SK-N-SH (cell line): ENCODE measurements around the gene LRMDA. TPM values are rescaled to one million over a fixed set of nuclear protein-coding genes. Genes with fewer than 3 reads are reported as not detected.

Experiments used
- CTCF ChIA-PET: fragments of 300-600, 350-600 bp; formaldehyde crosslinking; extraction: SDS; loops from one replicate; lab custom pipeline; 2021; lab: Yijun Ruan, JAX
- POLR2A ChIA-PET: fragments of 350-600 bp; sonication (Branson Sonifier 250); formaldehyde crosslinking; extraction: SDS; loops from one replicate; lab custom pipeline; 2020; ENCODE audit warnings: antibody characterized with exemption, inconsistent platforms; lab: Yijun Ruan, JAX
- DNase-seq: peaks from one replicate; pipeline ENCODE4 v3.0.0; 2012
- H2AFZ ChIP-seq: fragments of 200-600 bp; sonication (generic); 2 replicates; pipeline ENCODE4 v1.8.1; 2016; ENCODE audit warnings: antibody characterized with exemption, mild to moderate bottlenecking, low read depth
- H3F3A ChIP-seq: fragments of 200-600 bp; sonication (generic); replicated peaks from 2 replicates; pipeline ENCODE3; 2016; ENCODE audit warnings: antibody characterized with exemption, mild to moderate bottlenecking; ENCODE audit not compliant: insufficient read depth
- H3K27ac ChIP-seq, 2 experiments: fragments of 200-500 bp in 1 of 2; fragments of 200-600 bp in 1 of 2; sonication (Bioruptor generic) in 1 of 2; sonication (generic), shearing (Covaris generic) in 1 of 2; 2 replicates each; pipeline versions ENCODE4 v1.5.1 to v1.6.1; 2014 to 2016; ENCODE audit warnings: low read depth in 2 of 2, inconsistent platforms in 1 of 2, low read length in 1 of 2, mild to moderate bottlenecking in 1 of 2, mixed read lengths in 1 of 2
- H3K27me3 ChIP-seq: fragments of 200-600 bp; sonication (generic), shearing (Covaris generic); 2 replicates; pipeline ENCODE4 v1.6.1; 2016; ENCODE audit warnings: mixed run types; ENCODE audit not compliant: insufficient read depth
- H3K36me3 ChIP-seq, 2 experiments: fragments of 200-500 bp in 1 of 2; fragments of 200-600 bp in 1 of 2; sonication (Bioruptor generic) in 1 of 2; sonication (generic) in 1 of 2; replicated peaks in 1 of 2; 2 replicates each; pipeline versions ENCODE3 to v1.5.1; 2014 to 2016; ENCODE audit warnings: low read length in 1 of 2, mild to moderate bottlenecking in 1 of 2; ENCODE audit not compliant: insufficient read depth in 2 of 2, control insufficient read depth in 1 of 2
- H3K4me1 ChIP-seq, 2 experiments: fragments of 200-500 bp in 1 of 2; fragments of 200-600 bp in 1 of 2; sonication (Bioruptor generic) in 1 of 2; sonication (generic), shearing (Covaris generic) in 1 of 2; 2 replicates each; pipeline versions ENCODE4 v1.5.1 to v1.6.1; 2014 to 2016; ENCODE audit warnings: low read depth in 1 of 2, low read length in 1 of 2, mixed run types in 1 of 2; ENCODE audit not compliant: insufficient read depth in 2 of 2, control insufficient read depth in 1 of 2
- H3K4me2 ChIP-seq: fragments of 200-600 bp; sonication (generic), shearing (Covaris generic); 2 replicates; pipeline ENCODE4 v1.6.1; 2017; ENCODE audit warnings: mixed run types
- H3K4me3 ChIP-seq, 2 experiments: fragments of 200-500 bp in 1 of 2; fragments of 200-600 bp in 1 of 2; sonication (Bioruptor generic) in 1 of 2; sonication (generic), shearing (Covaris generic) in 1 of 2; 2 replicates each; pipeline versions ENCODE4 v1.5.1 to v1.8.1; 2014 to 2016; ENCODE audit warnings: low read depth in 2 of 2, inconsistent platforms in 1 of 2, low read length in 1 of 2, mild to moderate bottlenecking in 1 of 2, mixed read lengths in 1 of 2, moderate library complexity in 1 of 2
- H3K79me2 ChIP-seq: fragments of 200-600 bp; sonication (generic); 2 replicates; pipeline ENCODE4 v1.8.1; 2017; ENCODE audit warnings: mild to moderate bottlenecking; ENCODE audit not compliant: insufficient read depth
- H3K9ac ChIP-seq: fragments of 200-600 bp; sonication (generic); 2 replicates; pipeline ENCODE4 v1.6.1; 2017; ENCODE audit warnings: mixed run types
- H3K9me2 ChIP-seq: fragments of 200-600 bp; sonication (generic); 2 replicates; pipeline ENCODE4 v1.6.1; 2017; ENCODE audit warnings: mixed run types
- H3K9me3 ChIP-seq: fragments of 200-600 bp; sonication (generic); 2 replicates; pipeline ENCODE4 v1.6.1; 2017; ENCODE audit warnings: mixed run types, mild to moderate bottlenecking, moderate library complexity
- H4K20me1 ChIP-seq: fragments of 200-600 bp; sonication (generic); 2 replicates; pipeline ENCODE4 v1.6.1; 2017; ENCODE audit warnings: mild to moderate bottlenecking, mixed run types; ENCODE audit not compliant: insufficient read depth
- CHD2 ChIP-seq: fragments of 150-350 bp; IDR thresholded peaks from 2 replicates; pipeline ENCODE4 v1.6.1; 2018; ENCODE audit warnings: low read length; ENCODE audit not compliant: partially characterized antibody
- CTCF ChIP-seq: fragments of 200-600 bp; sonication (generic); IDR thresholded peaks from 2 replicates; pipeline ENCODE4 v1.6.1; 2017; ENCODE audit warnings: antibody characterized with exemption, mild to moderate bottlenecking, moderate library complexity
- ELF1 ChIP-seq: IDR thresholded peaks from 2 replicates; pipeline ENCODE4 v1.4.0; 2012
- EP300 ChIP-seq, 2 experiments: IDR thresholded peaks; 2 replicates each; pipeline versions ENCODE4 v1.4.0 to v1.6.1; 2012; ENCODE audit warnings: borderline replicate concordance in 1 of 2, low read depth in 1 of 2, low read length in 1 of 2
- EZH2phosphoT487 ChIP-seq: fragments of 200-600 bp; sonication (generic); IDR thresholded peaks from 2 replicates; pipeline ENCODE4 v1.6.1; 2017; ENCODE audit warnings: low read depth, mixed run types, mild to moderate bottlenecking, antibody characterized with exemption, moderate library complexity, borderline replicate concordance
- FOSL2 ChIP-seq: IDR thresholded peaks from 2 replicates; pipeline ENCODE4 v1.4.0; 2012; ENCODE audit warnings: low read depth, mild to moderate bottlenecking, moderate library complexity, borderline replicate concordance
- FOXJ3 ChIP-seq: sonication (generic); formaldehyde crosslinking; IDR thresholded peaks from 2 replicates; pipeline ENCODE4 v1.5.1; 2020; ENCODE audit warnings: mild to moderate bottlenecking, missing genetic modification reagents
- GABPA ChIP-seq: IDR thresholded peaks from 2 replicates; pipeline ENCODE4 v1.4.0; 2012; ENCODE audit warnings: low read depth, mild to moderate bottlenecking
- JUND ChIP-seq: IDR thresholded peaks from 2 replicates; pipeline ENCODE4 v1.4.0; 2012
- MAX ChIP-seq: IDR thresholded peaks from 2 replicates; pipeline ENCODE4 v1.4.0; 2012; ENCODE audit warnings: low read depth
- MEF2A ChIP-seq: IDR thresholded peaks from 2 replicates; pipeline ENCODE4 v1.4.0; 2012; ENCODE audit warnings: low read depth, borderline replicate concordance
- MXI1 ChIP-seq: IDR thresholded peaks from 2 replicates; pipeline ENCODE4 v1.6.1; 2012; ENCODE audit warnings: mild to moderate bottlenecking, low read depth, low read length, improper control_type of control experiment
- NFIC ChIP-seq: IDR thresholded peaks from 2 replicates; pipeline ENCODE4 v1.4.0; 2012; ENCODE audit warnings: borderline replicate concordance
- NRF1 ChIP-seq: IDR thresholded peaks from 2 replicates; pipeline ENCODE4 v1.6.1; 2012; ENCODE audit warnings: low read depth, mild to moderate bottlenecking, low read length
- POLR2AphosphoS5 ChIP-seq: IDR thresholded peaks from 2 replicates; pipeline ENCODE4 v1.6.1; 2012; ENCODE audit warnings: low read depth, low read length
- RAD21 ChIP-seq: IDR thresholded peaks from 2 replicates; pipeline ENCODE4 v1.6.1; 2012; ENCODE audit warnings: mild to moderate bottlenecking, low read length
- RFX5 ChIP-seq: IDR thresholded peaks from 2 replicates; pipeline ENCODE4 v1.6.1; 2012; ENCODE audit warnings: mild to moderate bottlenecking, improper control_type of control experiment, low read length
- RXRA ChIP-seq: IDR thresholded peaks from 2 replicates; pipeline ENCODE4 v1.4.0; 2012; ENCODE audit warnings: low read depth, mild to moderate bottlenecking, borderline replicate concordance
- SIN3A ChIP-seq: IDR thresholded peaks from 2 replicates; pipeline ENCODE4 v1.6.1; 2012; ENCODE audit warnings: low read depth, mild to moderate bottlenecking, low read length, moderate library complexity, borderline replicate concordance
- SMC3 ChIP-seq: IDR thresholded peaks from 2 replicates; pipeline ENCODE4 v1.6.1; 2012; ENCODE audit warnings: low read depth, low read length, improper control_type of control experiment
- TCF12 ChIP-seq: IDR thresholded peaks from 2 replicates; pipeline ENCODE4 v1.4.0; 2012
- USF2 ChIP-seq: fragments of 150-350 bp; IDR thresholded peaks from 2 replicates; pipeline ENCODE4 v1.6.1; 2017; ENCODE audit warnings: antibody characterized with exemption, low read length, low read depth, borderline replicate concordance
- YY1 ChIP-seq: IDR thresholded peaks from 2 replicates; pipeline ENCODE4 v1.4.0; 2012; ENCODE audit warnings: low read depth, mild to moderate bottlenecking
- ZBTB33 ChIP-seq: IDR thresholded peaks from 2 replicates; pipeline ENCODE4 v1.4.0; 2012; ENCODE audit warnings: low read depth, borderline replicate concordance
- WGBS: methylation state at CpG from one replicate; pipeline ENCODE4 v1.1.6; 2017; ENCODE audit warnings: low lambda C conversion rate; 5-methylcytosine and 5-hydroxymethylcytosine counted together
- polyA plus RNA-seq, 3 experiments: library from polyadenylated mRNA; depleted of rRNA; stranded (reverse); fragments of >200 nt; gene quantifications; 2 replicates each; pipeline ENCODE4 v1.2.3, GENCODE V29; 2012

The LRMDA gene
- polyA plus RNA-seq, 1 of the 3 experiments (the other 2 are of a cell fraction): 0.95 TPM

GRCh38 chr10:76354921-76355320 is 923.5 kb downstream of the LRMDA start (continued):
- TF ChIP-seq SIN3A (no peak), NFIC (no peak), EP300 (IDR thresholded peaks at IDR 0.05; ENCODE audit: borderline replicate concordance in 1 of 2, low read depth in 1 of 2, low read length in 1 of 2) (no peak), CTCF (no peak), FOXJ3 (CRISPR knock-in tag) (no peak), TCF12 (no peak), MAX (no peak), EZH2phosphoT487 (no peak), MXI1 (no peak), RAD21 (no peak)

- H3K9me2 ChIP-seq: no peaks in the 10 kb centered on the region
- no peaks in the 10 kb centered on the region for H4K20me1 ChIP-seq
- H3K4me3 ChIP-seq: no peak overlapping the region
- POLR2A ChIA-PET: no interaction called here
- H3K36me3 ChIP-seq: no peaks in the 10 kb centered on the region
- H3K4me2 ChIP-seq: peak overlapping the region; percentile 18; the same call in 1 of the 2 replicates
- H3F3A ChIP-seq: peaks cover 24% of the 10 kb centered on the region
- H2AFZ ChIP-seq: no peak overlapping the region
- CTCF ChIA-PET: interaction anchor here (1.8 kb wide), 1 partner anchor 31 kb away, joined by 3 read pairs; no protein-coding TSS in a partner anchor
- no peaks in the 10 kb centered on the region for H3K79me2 ChIP-seq
- WGBS: 13% methylated on average over 4 of the region's 4 CpGs
- H3K9me3 ChIP-seq: no peaks in the 10 kb centered on the region
- peak overlapping the region; percentile 62 to 94 for H3K27ac ChIP-seq
- H3K4me1 ChIP-seq: peaks cover 5 to 15% of the 10 kb centered on the region in 2 experiments; a peak in 3 of 4 replicates
- DNase-seq: no peak
- no peak overlapping the region for H3K9ac ChIP-seq
- no peaks in the 10 kb centered on the region for H3K27me3 ChIP-seq
- TF ChIP-seq ELF1 (no peak), FOSL2 (peak; percentile 79), CHD2 (no peak), RFX5 (no peak), MEF2A (peak; percentile 89), SMC3 (no peak), POLR2AphosphoS5 (peak; percentile 95), MAX (peak; percentile 48), NFIC (peak; percentile 92), NRF1 (no peak), YY1 (peak; percentile 55; the same call in 1 of the 2 replicates), TCF12 (peak; percentile 100), GABPA (no peak), JUND (peak; percentile 95), FOXJ3 (CRISPR knock-in tag) (no peak), CTCF (no peak), RXRA (peak; percentile 99), EP300 (IDR thresholded peaks at IDR 0.05; ENCODE audit: borderline replicate concordance in 1 of 2, low read depth in 1 of 2, low read length in 1 of 2) (peak; percentile 84 to 100), ZBTB33 (peak; percentile 85), USF2 (no peak)
Observed at GRCh38 chr10:76356557-76356956, 925.1 kb downstream of the LRMDA start.
